ENCODE data around the gene SNX14. TPM values are rescaled to one million over a fixed set of nuclear protein-coding genes. Genes with fewer than 3 reads are reported as not detected.

SNX14 gene
- total RNA-seq, 1 donor from 2014 or later, result 62.4 TPM

GRCh38 chr6:85470023-85470410 is 123.6 kb downstream of the SNX14 start:
- no peaks in the 10 kb centered on the region for H3K9me3 Mint-ChIP-seq

GRCh38 chr6:85469276-85470022 is 124.2 kb downstream of the SNX14 start:
- Mint-ChIP-seq H3K4me1 (ENCODE audit: unreplicated experiment) (peaks cover 6% of the 10 kb centered on the region), H3K4me3 (no peak overlapping the region), H3K36me3 (no peaks in the 10 kb centered on the region), H3K9me3 (no peaks in the 10 kb centered on the region), H3K27me3 (peaks cover 7% of the 10 kb centered on the region), H3K27ac (no peak overlapping the region)
- TF ChIP-seq, protein P1, sequence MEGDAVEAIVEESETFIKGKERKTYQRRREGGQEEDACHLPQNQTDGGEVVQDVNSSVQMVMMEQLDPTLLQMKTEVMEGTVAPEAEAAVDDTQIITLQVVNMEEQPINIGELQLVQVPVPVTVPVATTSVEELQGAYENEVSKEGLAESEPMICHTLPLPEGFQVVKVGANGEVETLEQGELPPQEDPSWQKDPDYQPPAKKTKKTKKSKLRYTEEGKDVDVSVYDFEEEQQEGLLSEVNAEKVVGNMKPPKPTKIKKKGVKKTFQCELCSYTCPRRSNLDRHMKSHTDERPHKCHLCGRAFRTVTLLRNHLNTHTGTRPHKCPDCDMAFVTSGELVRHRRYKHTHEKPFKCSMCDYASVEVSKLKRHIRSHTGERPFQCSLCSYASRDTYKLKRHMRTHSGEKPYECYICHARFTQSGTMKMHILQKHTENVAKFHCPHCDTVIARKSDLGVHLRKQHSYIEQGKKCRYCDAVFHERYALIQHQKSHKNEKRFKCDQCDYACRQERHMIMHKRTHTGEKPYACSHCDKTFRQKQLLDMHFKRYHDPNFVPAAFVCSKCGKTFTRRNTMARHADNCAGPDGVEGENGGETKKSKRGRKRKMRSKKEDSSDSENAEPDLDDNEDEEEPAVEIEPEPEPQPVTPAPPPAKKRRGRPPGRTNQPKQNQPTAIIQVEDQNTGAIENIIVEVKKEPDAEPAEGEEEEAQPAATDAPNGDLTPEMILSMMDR (conservative IDR thresholded peaks at IDR 0.05), result no peak
- no peak for DNase-seq (ENCODE audit: extremely low spot score, unreplicated experiment)

More at GRCh38 chr6:85470023-85470410, 123.6 kb downstream of the SNX14 start:
- Mint-ChIP-seq H3K27me3 (peaks cover 3% of the 10 kb centered on the region), H3K27ac (no peak overlapping the region), H3K4me3 (no peak overlapping the region), H3K36me3 (no peaks in the 10 kb centered on the region), H3K4me1 (ENCODE audit: unreplicated experiment) (no peaks in the 10 kb centered on the region)
- TF ChIP-seq, protein P1 (conservative IDR thresholded peaks at IDR 0.05), result no peak
- no peak for DNase-seq (ENCODE audit: extremely low spot score, unreplicated experiment)

- H3K4me1 Mint-ChIP-seq (ENCODE audit: unreplicated experiment), result peaks cover 10% of the 10 kb centered on the region
- H3K4me3 Mint-ChIP-seq, result no peak overlapping the region
- DNase-seq (ENCODE audit: extremely low spot score, unreplicated experiment), result no peak
- H3K27me3 Mint-ChIP-seq, result peaks cover 11% of the 10 kb centered on the region
- H3K27ac Mint-ChIP-seq, result no peak overlapping the region
- no peaks in the 10 kb centered on the region for H3K9me3 Mint-ChIP-seq
- TF ChIP-seq, protein P1 (conservative IDR thresholded peaks at IDR 0.05), result no peak
- H3K36me3 Mint-ChIP-seq, result no peaks in the 10 kb centered on the region
Observed at GRCh38 chr6:85468326-85468725, 125.3 kb downstream of the SNX14 start.

DNA sequence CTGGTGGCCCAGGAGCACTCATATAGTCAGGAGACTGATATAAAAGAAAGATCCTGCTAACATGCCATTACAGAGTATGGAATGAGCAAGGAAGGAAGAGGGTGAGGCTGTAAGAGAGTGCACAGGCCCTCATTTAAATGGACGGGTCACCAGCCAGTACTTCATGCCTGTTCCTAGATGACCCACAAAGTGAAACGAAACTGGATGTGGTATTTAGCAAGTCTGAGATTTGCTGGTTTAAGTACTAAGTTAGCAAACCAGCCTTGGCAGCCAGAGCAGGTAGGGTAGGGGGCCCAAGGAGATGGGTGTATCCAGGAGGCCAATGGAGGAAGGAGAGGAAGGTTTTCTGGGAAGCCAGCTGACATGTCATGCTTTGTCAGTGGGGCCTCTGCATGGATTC is 127.9 kb downstream of the SNX14 start:
- Mint-ChIP-seq H3K4me1 (ENCODE audit: unreplicated experiment) (peaks cover 10% of the 10 kb centered on the region), H3K36me3 (no peaks in the 10 kb centered on the region), H3K27me3 (peaks cover 12% of the 10 kb centered on the region), H3K9me3 (no peaks in the 10 kb centered on the region), H3K4me3 (no peak overlapping the region), H3K27ac (no peak overlapping the region)
- DNase-seq (ENCODE audit: extremely low spot score, unreplicated experiment), result no peak
- TF ChIP-seq, protein P1 (conservative IDR thresholded peaks at IDR 0.05), result no peak

DNA sequence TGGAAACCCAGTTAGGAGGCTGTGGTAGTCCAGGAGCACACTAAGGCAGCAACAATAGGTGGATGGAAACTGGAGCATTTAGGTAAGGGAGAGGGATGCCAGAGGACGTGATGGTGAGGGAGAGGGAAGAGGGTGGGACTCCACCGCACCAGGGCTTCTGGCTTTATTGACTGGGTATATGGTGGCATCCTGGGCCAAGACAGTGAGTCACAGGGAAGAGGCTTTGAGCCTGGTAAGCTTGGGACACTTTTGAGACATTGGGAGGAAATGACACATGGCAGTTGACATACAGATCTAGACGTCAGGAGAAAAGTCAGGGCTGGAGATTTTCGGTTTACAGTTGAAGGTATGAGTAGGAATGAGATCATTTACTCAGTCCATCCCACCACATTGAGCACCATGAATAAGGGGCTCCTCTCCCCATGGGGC is 128.9 kb downstream of the SNX14 start:
- Mint-ChIP-seq H3K9me3 (no peaks in the 10 kb centered on the region), H3K4me1 (ENCODE audit: unreplicated experiment) (peaks cover 10% of the 10 kb centered on the region), H3K27me3 (peaks cover 12% of the 10 kb centered on the region), H3K4me3 (no peak overlapping the region), H3K36me3 (no peaks in the 10 kb centered on the region), H3K27ac (no peak overlapping the region)
- TF ChIP-seq, protein P1 (conservative IDR thresholded peaks at IDR 0.05), result no peak
- no peak for DNase-seq (ENCODE audit: extremely low spot score, unreplicated experiment)
